ENCODE measurements around the gene RELT.

The RELT gene

DNA sequence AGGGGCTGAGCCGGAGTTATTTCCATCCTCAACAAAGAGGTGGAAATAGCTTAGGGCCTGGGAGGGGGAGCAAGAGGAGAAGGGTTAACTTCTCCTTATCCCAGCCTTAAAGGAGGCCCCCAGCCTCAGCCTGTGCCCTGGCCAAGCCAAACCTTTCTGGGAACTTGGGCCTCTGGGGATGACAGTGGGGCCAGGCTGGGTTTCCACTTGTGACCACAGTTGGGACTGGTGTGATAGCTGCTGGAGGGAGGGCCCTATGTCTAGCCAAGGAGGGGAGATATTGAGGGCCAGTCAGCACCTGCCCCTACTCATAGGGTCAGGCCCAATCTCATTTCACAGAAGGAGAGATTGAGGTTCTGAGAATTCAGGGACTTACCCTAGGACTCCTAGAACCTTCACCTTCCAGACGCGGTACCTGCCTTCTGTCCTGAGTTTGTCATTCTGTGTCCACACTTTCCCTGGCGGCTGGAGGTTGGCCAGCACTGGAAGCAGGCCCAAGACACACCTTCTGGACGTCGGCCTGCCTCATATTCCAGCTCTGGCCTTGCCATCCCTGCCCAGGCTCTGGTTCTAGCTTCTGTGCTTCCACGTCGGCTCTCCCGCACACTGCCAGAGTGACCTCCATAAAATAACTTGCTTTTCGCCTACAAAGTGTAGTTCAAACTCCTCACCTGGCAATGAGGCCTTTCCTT is 3.1 kb downstream of the RELT start:
- DNase-seq: peak; percentile 4

DNA sequence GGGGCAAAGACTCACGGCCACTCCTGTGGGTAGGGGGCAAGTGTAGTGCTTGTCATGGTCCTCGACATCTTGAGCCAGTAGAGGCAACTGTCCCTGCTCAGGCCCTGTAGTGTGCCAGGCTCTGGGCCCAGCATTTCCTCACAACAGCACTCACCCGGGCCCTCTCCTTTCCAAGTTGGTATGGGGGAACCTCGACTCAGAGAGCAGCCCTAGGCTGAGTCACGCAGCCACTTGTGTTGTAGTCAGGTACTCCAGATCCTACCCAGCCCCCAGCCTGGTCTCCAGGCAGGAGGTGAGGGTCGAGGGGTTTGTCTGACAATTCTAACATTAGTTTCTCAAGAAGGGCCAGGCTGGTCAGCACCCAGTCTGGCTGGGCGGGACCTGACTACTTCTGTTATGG is 4.1 kb downstream of the RELT start:
- no peak for DNase-seq

DNA sequence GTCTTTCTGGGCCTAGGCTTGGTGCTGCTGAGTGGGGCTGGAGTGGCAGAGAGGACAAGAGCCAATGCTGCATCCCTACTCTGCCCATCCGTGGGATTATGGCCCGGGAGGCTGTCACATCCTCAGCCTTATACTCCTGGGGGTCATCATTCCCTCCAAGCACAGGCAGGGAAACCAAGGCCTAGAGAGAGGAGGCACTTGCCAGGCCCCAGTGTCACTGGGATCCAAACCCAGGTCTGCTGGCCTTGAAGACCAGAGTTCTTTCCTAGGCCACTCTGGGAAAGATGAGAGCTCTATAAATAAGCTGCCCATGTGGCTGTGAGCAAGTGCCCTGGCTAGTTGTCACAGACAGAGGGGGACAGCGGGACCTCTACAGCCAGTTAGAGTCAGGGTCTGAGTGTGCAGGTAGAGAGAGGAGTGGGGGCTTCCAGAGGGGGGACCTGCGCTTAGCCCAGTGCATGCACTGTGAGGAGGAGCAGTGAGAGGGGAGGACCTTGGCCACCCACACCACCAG is 4.8 kb downstream of the RELT start:
- DNase-seq: no peak

- DNase-seq: peak; percentile 7
Measured at GRCh38 chr11:73381589-73381988, 5.4 kb downstream of the RELT start.

DNA sequence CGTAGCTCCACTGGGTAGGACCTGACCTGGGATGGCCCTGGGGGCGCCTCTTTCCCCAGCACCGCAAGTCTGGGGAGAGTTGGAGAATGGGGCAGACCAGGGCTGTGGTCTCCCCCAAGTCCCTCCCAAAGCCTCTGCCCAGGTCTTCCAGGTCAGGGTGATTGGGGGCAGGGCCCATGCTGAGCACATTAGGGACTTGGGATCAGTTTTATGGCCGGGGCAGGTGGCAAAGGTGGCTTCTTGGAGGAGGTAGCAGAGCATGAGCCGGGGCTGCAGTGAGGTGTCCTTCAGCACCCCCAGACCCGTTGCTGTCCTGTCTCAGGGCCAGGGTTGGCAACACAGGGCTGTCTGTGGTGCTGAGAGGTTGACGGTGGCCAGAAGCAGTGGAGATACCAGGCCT is 6.0 kb downstream of the RELT start:
- peak; percentile 4 for DNase-seq

GRCh38 chr11:73382747-73383146 is 6.5 kb downstream of the RELT start:
- no peak for DNase-seq

- DNase-seq: no peak
Measured at GRCh38 chr11:73383249-73384124, 7.3 kb downstream of the RELT start.

GRCh38 chr11:73384125-73384441 is 7.9 kb downstream of the RELT start:
- no peak for DNase-seq

- no peak for DNase-seq
Measured at GRCh38 chr11:73384531-73384871, 8.3 kb downstream of the RELT start.

- DNase-seq: peak; percentile 56
Measured at GRCh38 chr11:73384872-73385689, 8.9 kb downstream of the RELT start.

- DNase-seq: no peak
Measured at GRCh38 chr11:73386016-73386415, 9.8 kb downstream of the RELT start.

DNA sequence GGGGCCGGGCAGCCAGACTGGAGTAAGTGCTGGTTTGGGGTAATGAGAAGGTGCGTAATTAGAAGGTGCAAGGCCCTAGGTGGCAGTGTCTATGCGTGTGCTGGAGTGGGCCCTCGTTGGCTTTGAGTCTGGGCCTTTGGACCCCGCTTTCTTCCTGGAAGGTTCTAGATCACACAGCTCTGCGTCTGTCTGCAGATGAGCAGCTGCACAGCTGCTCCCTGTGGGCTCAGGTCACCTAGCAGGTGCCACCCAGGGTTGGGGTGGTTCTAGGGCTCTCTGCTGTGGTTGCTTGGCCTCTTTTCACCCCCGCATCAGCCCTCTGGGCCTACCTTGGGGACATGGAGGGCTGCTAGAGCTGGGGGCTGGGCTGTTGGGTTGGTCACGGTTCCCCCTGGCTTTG is 10.3 kb downstream of the RELT start:
- DNase-seq: no peak

DNA sequence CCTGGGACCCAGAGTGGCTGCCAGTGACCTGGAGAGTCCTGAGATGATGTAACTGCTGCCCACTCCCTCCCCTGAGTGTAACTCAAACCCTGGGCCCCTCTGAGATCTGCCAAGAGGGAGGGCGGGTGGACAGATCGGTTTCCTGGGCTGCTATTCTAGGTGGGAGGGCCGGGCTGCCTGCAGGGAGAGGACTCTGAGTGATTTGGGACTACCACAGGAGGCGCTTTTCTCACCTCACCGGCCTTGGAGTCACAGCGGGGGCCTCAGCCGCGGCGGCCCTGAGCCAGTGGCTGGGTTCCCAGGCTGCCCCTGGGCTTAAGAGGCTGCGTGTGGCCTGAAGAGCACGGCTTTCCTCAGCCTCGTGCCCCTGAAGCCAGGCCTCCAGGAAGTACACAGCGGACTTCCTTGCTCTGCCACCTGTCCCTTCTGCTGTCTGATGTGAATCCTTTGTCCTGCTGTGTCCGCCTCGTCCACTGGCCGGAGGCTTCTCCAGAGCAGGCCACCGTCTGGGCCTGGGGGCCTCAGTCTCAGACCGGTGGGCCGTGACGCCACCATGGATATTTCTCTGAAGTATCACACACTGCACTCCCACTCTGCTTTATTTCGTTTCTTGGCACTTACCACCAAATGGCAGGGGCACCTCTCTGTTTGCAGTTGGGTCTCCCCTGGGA is 11.5 kb downstream of the RELT start:
- DNase-seq: no peak

DNA sequence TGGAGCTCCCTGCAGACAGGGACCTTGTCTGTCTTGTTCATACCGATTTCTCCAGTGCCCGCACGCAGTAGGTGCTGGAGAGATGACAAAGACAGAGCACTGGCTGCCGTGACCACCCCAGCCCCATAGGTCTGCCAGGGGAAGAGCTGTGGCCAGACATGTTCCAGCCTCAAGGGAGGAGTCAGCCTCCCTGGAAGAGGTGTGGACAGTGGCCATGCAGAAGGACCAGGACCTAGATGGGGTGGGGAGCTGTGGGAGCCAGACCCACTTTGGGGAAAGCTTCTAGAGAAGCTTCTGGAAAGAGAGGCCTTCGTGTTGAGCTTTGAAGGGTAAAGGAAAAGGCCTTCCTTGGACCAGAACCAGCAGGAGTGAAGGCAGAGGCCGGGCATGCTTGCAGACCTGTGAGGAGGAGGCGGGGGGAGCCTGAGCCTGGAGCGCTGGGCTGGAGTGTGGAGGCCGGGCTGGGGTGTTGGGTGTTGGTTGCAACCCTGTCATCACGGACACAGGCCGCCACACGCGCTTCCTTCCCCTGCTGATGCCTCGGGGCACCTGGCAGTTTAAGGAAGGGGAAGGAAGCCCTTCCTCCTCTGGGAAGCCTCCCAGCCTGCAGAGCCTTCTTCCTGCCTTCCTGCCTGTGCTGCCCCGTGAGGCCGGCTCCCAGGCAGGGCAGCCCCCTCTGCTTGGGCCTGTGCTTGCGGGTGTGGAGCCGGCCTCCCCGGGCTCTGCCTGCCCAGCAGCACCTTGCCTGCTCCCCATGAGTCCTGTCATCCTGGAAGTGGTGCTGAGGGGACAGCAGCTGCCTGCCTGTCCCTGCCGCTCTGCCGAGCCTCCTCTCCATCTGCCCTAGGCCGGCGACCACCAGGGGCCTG is 12.3 kb downstream of the RELT start:
- no peak for DNase-seq

GRCh38 chr11:73389134-73389525 is 12.9 kb downstream of the RELT start:
- DNase-seq: no peak

- no peak for DNase-seq
Measured at GRCh38 chr11:73389916-73390315, 13.7 kb downstream of the RELT start.

GRCh38 chr11:73390601-73391565 is 14.7 kb downstream of the RELT start:
- DNase-seq: no peak

DNA sequence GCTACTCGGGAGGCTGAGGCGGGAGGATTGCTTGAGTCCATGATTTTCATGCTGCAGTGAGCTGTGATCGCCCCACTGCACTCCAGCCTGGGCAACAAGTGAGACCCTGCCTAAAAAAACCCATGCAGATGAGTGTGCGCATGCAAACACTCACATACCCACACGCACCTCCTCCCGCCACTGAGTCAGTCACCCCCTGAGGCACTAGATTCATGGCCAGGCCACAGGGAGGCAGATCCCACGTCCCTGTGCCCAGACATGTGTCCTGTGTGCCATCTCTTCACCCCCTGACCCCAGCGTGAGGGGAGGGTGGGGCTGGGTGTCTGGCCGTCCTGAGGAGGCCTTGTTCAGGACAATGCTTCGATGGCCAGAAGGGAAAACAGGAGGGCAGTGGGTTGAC is 15.5 kb downstream of the RELT start:
- no peak for DNase-seq

DNA sequence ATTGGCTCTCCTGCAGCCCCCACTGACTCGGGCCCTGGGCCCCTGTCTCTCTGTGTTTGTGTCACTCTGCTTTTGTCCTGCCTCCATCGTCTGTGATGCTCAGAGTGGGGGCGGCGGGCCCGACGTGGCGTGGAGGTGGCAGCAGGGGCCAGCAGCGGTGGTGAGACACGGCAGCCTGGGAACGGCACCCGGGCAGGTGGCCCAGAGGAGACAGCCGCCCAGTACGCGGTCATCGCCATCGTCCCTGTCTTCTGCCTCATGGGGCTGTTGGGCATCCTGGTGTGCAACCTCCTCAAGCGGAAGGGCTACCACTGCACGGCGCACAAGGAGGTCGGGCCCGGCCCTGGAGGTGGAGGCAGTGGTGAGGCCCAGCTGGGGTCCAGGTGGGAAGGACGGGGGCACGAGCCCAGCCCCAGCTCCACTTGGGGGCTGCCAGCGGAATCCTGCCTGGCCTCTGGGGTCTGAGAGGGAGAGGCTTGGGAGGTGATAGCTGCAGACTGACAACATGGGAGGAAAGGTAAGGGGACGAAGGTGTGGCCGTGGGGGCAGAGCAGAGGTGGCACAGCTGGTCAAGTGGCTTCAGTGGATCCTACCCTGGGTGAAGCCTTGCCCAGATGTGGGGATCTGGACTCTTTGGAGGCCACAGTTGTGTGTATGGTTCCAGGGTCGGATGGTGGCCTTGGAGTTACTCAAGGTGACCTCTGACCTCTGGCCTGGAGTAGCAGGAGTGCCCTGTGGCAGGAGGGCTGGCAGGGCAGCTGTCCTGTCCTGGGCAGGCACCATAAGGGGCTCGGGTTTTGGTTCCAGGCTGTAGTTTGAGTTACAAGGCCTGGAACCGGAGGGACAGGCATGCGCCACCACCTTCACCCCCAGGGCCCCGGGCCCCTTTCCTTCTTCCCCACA is 16.2 kb downstream of the RELT start:
- DNase-seq: no peak

DNA sequence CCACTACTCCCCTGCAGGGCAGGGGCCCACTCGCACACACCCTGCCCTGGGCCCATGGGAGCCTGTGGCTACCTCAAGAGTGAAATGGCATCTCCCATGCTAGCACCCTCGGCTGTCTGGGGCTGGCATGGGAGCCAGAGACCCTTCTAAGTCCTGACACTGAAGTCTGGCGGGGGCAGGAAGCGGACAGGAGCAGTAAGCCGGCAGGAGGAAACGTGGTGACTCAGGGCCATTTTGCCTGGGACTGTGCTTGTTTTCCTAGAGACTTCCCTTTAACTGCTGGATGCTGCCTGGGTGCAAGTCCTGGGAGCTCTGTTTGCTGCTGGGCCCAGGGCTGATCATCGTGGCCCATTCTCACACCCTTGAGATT is 16.8 kb downstream of the RELT start:
- DNase-seq: no peak
